ENCODE measurements around the gene DBT. TPM values are rescaled to one million over a fixed set of nuclear protein-coding genes. Genes with fewer than 3 reads are reported as not detected.

DBT gene
- total RNA-seq, 1 experiment from 2014 or later = 14.0 TPM

- Histone ChIP-seq H3K9me3 (ENCODE audit: control insufficient read depth in 1 of 2, insufficient read depth in 1 of 2, low read depth in 1 of 2, low read length in 2 of 2) (no peaks in the 10 kb centered on the region), H3K9ac (ENCODE audit: low read length) (no peak overlapping the region), H3K79me2 (ENCODE audit: insufficient read depth, low read length) (no peaks in the 10 kb centered on the region), H2AFZ (ENCODE audit: low read depth, low read length, poor library complexity, severe bottlenecking) (no peak overlapping the region), H3K27ac (ENCODE audit: low read depth, low read length) (no peak overlapping the region), H3K4me1 (ENCODE audit: control insufficient read depth in 1 of 2, insufficient read depth in 2 of 2, low read length in 2 of 2) (no peaks in the 10 kb centered on the region), H3K4me2 (ENCODE audit: low read length) (no peak overlapping the region), H3K4me3 (replicated peaks in 1 of 2; ENCODE audit: low read depth in 1 of 2, low read length in 2 of 2) (no peak overlapping the region), H4K20me1 (ENCODE audit: insufficient read depth) (no peaks in the 10 kb centered on the region), H3K27me3 (ENCODE audit: insufficient read depth, low read length) (no peaks in the 10 kb centered on the region), H3K36me3 (ENCODE audit: control insufficient read depth in 1 of 2, insufficient read depth in 2 of 2, low read length in 2 of 2) (no peaks in the 10 kb centered on the region), H3K9me2 (ENCODE audit: insufficient read depth) (no peaks in the 10 kb centered on the region)
- ATAC-seq = no peak
- TF ChIP-seq CEBPB (IDR thresholded peaks at IDR 0.05; ENCODE audit: low read depth) (no peak), EGR1 (IDR thresholded peaks at IDR 0.05; ENCODE audit: low read depth) (no peak), ZNF274 (IDR thresholded peaks at IDR 0.05; ENCODE audit: low read depth, low read length) (no peak), CBX3 (IDR thresholded peaks at IDR 0.05; ENCODE audit: low read depth) (no peak), EZH2phosphoT487 (IDR thresholded peaks at IDR 0.05; ENCODE audit: borderline replicate concordance) (no peak), ZBTB33 (IDR thresholded peaks at IDR 0.05; ENCODE audit: extremely low read depth, insufficient replicate concordance, low read length) (no peak), SP1 (IDR thresholded peaks at IDR 0.05; ENCODE audit: low read depth) (no peak)
- BruUV-seq (replicated peaks) = no TSS peak
- ChIA-PET CTCF (no interaction called here), RAD21 (ENCODE audit: low non-redundant PET in 1 of 2, low total read pairs in 2 of 2, uncharacterized antibody in 2 of 2, unreplicated experiment in 2 of 2) (no interaction called here), POLR2A (no interaction called here)
- no peak for DNase-seq (ENCODE audit: low read depth, low spot score)
- intact Hi-C loops (cut with micrococcal nuclease) = no loop called here
Measured at GRCh38 chr1:100198596-100198995, 51.0 kb downstream of the DBT start.

- Histone ChIP-seq H3K9me2 (ENCODE audit: insufficient read depth) (no peaks in the 10 kb centered on the region), H3K27ac (ENCODE audit: low read depth, low read length) (no peak overlapping the region), H3K9ac (ENCODE audit: low read length) (no peak overlapping the region), H3K9me3 (ENCODE audit: control insufficient read depth in 1 of 2, insufficient read depth in 1 of 2, low read depth in 1 of 2, low read length in 2 of 2) (no peaks in the 10 kb centered on the region), H3K36me3 (ENCODE audit: control insufficient read depth in 1 of 2, insufficient read depth in 2 of 2, low read length in 2 of 2) (no peaks in the 10 kb centered on the region), H3K79me2 (ENCODE audit: insufficient read depth, low read length) (no peaks in the 10 kb centered on the region), H3K27me3 (ENCODE audit: insufficient read depth, low read length) (no peaks in the 10 kb centered on the region), H3K4me3 (replicated peaks in 1 of 2; ENCODE audit: low read depth in 1 of 2, low read length in 2 of 2) (no peak overlapping the region), H2AFZ (ENCODE audit: low read depth, low read length, poor library complexity, severe bottlenecking) (no peak overlapping the region), H3K4me2 (ENCODE audit: low read length) (no peak overlapping the region), H3K4me1 (ENCODE audit: control insufficient read depth in 1 of 2, insufficient read depth in 2 of 2, low read length in 2 of 2) (no peaks in the 10 kb centered on the region), H4K20me1 (ENCODE audit: insufficient read depth) (no peaks in the 10 kb centered on the region)
- intact Hi-C loops (cut with micrococcal nuclease) = no loop called here
- BruUV-seq (replicated peaks) = no TSS peak
- DNase-seq (ENCODE audit: low read depth, low spot score) (no peak), ATAC-seq (no peak)
- ChIA-PET POLR2A (no interaction called here), RAD21 (ENCODE audit: low non-redundant PET in 1 of 2, low total read pairs in 2 of 2, uncharacterized antibody in 2 of 2, unreplicated experiment in 2 of 2) (no interaction called here), CTCF (no interaction called here)
- no peak for TF ChIP-seq CTCF (IDR thresholded peaks at IDR 0.05 in 2 of 3, conservative IDR thresholded peaks at IDR 0.05 in 1 of 3; ENCODE audit: borderline replicate concordance in 1 of 3, insufficient read depth in 1 of 3, low read depth in 2 of 3, low read length in 2 of 3)
- TF ChIP-seq RAD21 (IDR thresholded peaks at IDR 0.05; ENCODE audit: low read depth) = no peak
- TF ChIP-seq ELF1 (IDR thresholded peaks at IDR 0.05; ENCODE audit: borderline replicate concordance, low read depth) = no peak
- no peak for TF ChIP-seq EZH2phosphoT487 (IDR thresholded peaks at IDR 0.05; ENCODE audit: borderline replicate concordance)
- no peak for TF ChIP-seq ZFX (IDR thresholded peaks at IDR 0.05)
- TF ChIP-seq ZBTB33 (IDR thresholded peaks at IDR 0.05; ENCODE audit: extremely low read depth, insufficient replicate concordance, low read length) = no peak
- TF ChIP-seq FOSL1 (IDR thresholded peaks at IDR 0.05; ENCODE audit: low read depth) = no peak
- no peak for TF ChIP-seq TCF7L2 (IDR thresholded peaks at IDR 0.05; ENCODE audit: borderline replicate concordance, extremely low read depth, insufficient read depth, insufficient read length)
- TF ChIP-seq JUND (IDR thresholded peaks at IDR 0.05) = no peak
- TF ChIP-seq SRF (IDR thresholded peaks at IDR 0.05; ENCODE audit: low read depth) = no peak
- no peak for TF ChIP-seq EZH2 (IDR thresholded peaks at IDR 0.05)
Measured at GRCh38 chr1:100188617-100189016, 61.0 kb downstream of the DBT start.

All from HCT116 (cell line).